Measurements from ENCODE around the gene GHRL. TPM values are rescaled to one million over a fixed set of nuclear protein-coding genes. Genes with fewer than 3 reads are reported as not detected.

Gene GHRL
- total and polyA plus RNA-seq, 12 donors, result 0.33 to 2.2 (median 0.97) TPM; not detected in 7

GRCh38 chr3:10245081-10245712, 47.5 kb downstream of the GHRL start:
- intact Hi-C loops (cut with DNase I), result no loop called here
- 84 to 89% (median 86%) methylated on average over 6 of the region's 6 CpGs for WGBS, 4 donors
- Histone ChIP-seq H3K27me3 (no peaks in the 10 kb centered on the region), H3K36me3 (replicated peaks in 1 of 2) (no peaks in the 10 kb centered on the region), H3K27ac (no peak overlapping the region), H3K9me3 (replicated peaks in 1 of 3) (peaks cover 0 to 5% (median 0%) of the 10 kb centered on the region in 3 donors), H3K4me3 (no peak overlapping the region), H3K4me1 (replicated peaks in 1 of 2) (peaks cover 9 to 13% of the 10 kb centered on the region in 2 donors)
- TF ChIP-seq POLR2A (IDR thresholded peaks at IDR 0.05), result no peak
- TF ChIP-seq, protein P1, sequence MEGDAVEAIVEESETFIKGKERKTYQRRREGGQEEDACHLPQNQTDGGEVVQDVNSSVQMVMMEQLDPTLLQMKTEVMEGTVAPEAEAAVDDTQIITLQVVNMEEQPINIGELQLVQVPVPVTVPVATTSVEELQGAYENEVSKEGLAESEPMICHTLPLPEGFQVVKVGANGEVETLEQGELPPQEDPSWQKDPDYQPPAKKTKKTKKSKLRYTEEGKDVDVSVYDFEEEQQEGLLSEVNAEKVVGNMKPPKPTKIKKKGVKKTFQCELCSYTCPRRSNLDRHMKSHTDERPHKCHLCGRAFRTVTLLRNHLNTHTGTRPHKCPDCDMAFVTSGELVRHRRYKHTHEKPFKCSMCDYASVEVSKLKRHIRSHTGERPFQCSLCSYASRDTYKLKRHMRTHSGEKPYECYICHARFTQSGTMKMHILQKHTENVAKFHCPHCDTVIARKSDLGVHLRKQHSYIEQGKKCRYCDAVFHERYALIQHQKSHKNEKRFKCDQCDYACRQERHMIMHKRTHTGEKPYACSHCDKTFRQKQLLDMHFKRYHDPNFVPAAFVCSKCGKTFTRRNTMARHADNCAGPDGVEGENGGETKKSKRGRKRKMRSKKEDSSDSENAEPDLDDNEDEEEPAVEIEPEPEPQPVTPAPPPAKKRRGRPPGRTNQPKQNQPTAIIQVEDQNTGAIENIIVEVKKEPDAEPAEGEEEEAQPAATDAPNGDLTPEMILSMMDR (IDR thresholded peaks at IDR 0.05), result no peak
- DNase-seq, result no peak

DNA sequence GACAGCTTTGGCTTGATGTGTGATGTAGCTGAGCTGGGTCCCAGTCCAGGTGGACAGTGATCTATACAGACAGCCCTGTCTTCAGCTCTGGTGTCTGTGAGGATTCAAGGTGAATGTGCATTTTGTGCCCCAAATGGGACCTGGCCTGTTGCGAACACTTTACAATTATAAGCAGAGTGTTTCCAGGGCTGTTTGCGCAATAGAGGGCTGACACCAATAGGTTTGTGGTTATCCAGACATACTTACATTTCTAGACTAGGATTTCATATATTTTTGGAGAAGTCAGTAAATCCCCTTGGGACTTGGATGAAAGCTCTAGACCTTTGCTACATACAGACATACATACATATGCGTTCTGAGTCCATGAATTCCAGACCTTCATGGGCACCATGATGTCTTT, 48.7 kb downstream of the GHRL start:
- Histone ChIP-seq H3K4me3 (no peak overlapping the region), H3K9me3 (replicated peaks in 1 of 3) (peaks cover 0 to 5% (median 0%) of the 10 kb centered on the region in 3 donors), H3K36me3 (replicated peaks in 1 of 2) (no peaks in the 10 kb centered on the region), H3K27ac (no peak overlapping the region), H3K27me3 (no peaks in the 10 kb centered on the region), H3K4me1 (replicated peaks in 1 of 2) (peaks cover 2 to 4% of the 10 kb centered on the region in 2 donors)
- WGBS, 4 donors, result 62 to 84% (median 81%) methylated on average over 3 of the region's 3 CpGs
- no peak for DNase-seq
- TF ChIP-seq POLR2A (IDR thresholded peaks at IDR 0.05), result no peak
- TF ChIP-seq, protein P1 (IDR thresholded peaks at IDR 0.05), result no peak
- intact Hi-C loops (cut with DNase I), result no loop called here

- Histone ChIP-seq H3K9me3 (replicated peaks in 1 of 3) (peaks cover 0 to 5% (median 0%) of the 10 kb centered on the region in 3 donors), H3K27ac (peak overlapping the region in 2 of 5 donors; percentile 48 to 63), H3K4me3 (no peak overlapping the region), H3K27me3 (no peaks in the 10 kb centered on the region), H3K36me3 (replicated peaks in 1 of 2) (no peaks in the 10 kb centered on the region), H3K4me1 (replicated peaks in 1 of 2) (no peaks in the 10 kb centered on the region)
- 81 to 84% (median 83%) methylated on average over 7 of the region's 7 CpGs for WGBS, 4 donors
- intact Hi-C loops (cut with DNase I), result no loop called here
- TF ChIP-seq POLR2A (IDR thresholded peaks at IDR 0.05), result no peak
- TF ChIP-seq, protein P1 (IDR thresholded peaks at IDR 0.05), result no peak
- peak in 4 of 7 donors; percentile 31 to 41 (median 36) for DNase-seq
Measured at GRCh38 chr3:10242182-10243065, 50.3 kb downstream of the GHRL start.

DNA sequence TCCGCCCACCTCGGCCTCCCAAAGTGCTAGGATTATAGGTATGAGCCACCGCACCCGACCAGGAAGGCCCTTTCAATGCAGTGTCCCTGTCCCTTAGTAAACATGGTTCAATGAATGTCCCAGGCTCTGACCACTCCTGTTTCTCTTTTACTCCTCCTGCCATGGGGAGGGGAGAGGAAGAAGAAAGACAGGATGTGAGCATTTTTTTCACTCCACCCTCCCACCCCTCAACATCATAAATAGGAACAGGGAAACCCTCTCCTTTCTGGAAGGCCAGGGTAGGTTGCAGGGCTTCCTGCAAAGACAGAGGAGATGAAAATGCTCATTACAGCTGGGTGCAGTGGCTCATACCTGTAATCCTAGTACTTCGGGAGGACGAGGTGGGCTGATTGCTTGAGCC, 51.9 kb downstream of the GHRL start:
- TF ChIP-seq, protein P1 (IDR thresholded peaks at IDR 0.05), result no peak
- no peak for TF ChIP-seq POLR2A (IDR thresholded peaks at IDR 0.05)
- no peak for DNase-seq

More for the DNA sequence above, 51.9 kb downstream of the GHRL start:
- Histone ChIP-seq H3K27ac (no peak overlapping the region), H3K36me3 (replicated peaks in 1 of 2) (no peaks in the 10 kb centered on the region), H3K4me3 (no peak overlapping the region), H3K27me3 (no peaks in the 10 kb centered on the region), H3K9me3 (replicated peaks in 1 of 3) (peaks cover 0 to 5% (median 0%) of the 10 kb centered on the region in 3 donors), H3K4me1 (replicated peaks in 1 of 2) (no peaks in the 10 kb centered on the region)
- 88 to 91% (median 89%) methylated on average over 5 to 6 of the region's 6 CpGs for WGBS, 4 donors
- intact Hi-C loops (cut with DNase I), result no loop called here

Data from adrenal gland (tissue), 12 donors.